ENCODE measurements around the gene TBC1D2B.
"Not testable (repeated sequence)": the region's sequence is repeated elsewhere in the genome, so short reads cannot be mapped to it uniquely, and the experiment has no call there.

TBC1D2B gene

DNA sequence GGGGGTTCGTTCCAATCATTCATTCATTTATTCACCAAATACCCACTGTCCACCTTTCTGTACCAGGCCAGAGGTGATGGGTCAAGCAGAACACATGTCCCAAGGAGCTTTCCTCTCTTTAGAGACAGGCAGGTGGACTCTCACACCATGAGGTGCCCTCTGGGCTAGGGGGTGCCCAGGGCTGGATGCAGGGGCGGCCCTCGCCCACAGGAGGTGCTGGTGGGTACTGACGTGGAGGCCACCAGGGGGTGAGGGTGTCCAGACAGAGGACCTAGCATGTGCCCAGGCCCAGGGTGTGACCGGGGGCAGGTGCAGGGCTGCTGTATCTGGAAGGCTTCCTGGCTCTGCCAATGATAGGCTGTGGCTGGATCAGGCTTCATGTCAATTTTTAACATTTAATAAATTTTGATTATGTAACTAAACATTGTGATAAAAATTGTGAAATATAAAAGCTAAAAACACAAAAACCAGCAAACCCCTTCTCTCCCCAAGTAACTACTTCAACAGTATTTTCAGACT, 124.5 kb downstream of the TBC1D2B start:
- TF ChIP-seq, protein P1, sequence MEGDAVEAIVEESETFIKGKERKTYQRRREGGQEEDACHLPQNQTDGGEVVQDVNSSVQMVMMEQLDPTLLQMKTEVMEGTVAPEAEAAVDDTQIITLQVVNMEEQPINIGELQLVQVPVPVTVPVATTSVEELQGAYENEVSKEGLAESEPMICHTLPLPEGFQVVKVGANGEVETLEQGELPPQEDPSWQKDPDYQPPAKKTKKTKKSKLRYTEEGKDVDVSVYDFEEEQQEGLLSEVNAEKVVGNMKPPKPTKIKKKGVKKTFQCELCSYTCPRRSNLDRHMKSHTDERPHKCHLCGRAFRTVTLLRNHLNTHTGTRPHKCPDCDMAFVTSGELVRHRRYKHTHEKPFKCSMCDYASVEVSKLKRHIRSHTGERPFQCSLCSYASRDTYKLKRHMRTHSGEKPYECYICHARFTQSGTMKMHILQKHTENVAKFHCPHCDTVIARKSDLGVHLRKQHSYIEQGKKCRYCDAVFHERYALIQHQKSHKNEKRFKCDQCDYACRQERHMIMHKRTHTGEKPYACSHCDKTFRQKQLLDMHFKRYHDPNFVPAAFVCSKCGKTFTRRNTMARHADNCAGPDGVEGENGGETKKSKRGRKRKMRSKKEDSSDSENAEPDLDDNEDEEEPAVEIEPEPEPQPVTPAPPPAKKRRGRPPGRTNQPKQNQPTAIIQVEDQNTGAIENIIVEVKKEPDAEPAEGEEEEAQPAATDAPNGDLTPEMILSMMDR (IDR thresholded peaks at IDR 0.05; ENCODE audit: insufficient read depth, low read length, missing control alignments): peak; percentile 10
- POLR2A ChIA-PET; CTCF ChIA-PET; H3K4me3 ChIP-seq (ENCODE audit: low read depth, low read length); DNase-seq (ENCODE audit: low read depth, low spot score): not testable (repeated sequence)

DNA sequence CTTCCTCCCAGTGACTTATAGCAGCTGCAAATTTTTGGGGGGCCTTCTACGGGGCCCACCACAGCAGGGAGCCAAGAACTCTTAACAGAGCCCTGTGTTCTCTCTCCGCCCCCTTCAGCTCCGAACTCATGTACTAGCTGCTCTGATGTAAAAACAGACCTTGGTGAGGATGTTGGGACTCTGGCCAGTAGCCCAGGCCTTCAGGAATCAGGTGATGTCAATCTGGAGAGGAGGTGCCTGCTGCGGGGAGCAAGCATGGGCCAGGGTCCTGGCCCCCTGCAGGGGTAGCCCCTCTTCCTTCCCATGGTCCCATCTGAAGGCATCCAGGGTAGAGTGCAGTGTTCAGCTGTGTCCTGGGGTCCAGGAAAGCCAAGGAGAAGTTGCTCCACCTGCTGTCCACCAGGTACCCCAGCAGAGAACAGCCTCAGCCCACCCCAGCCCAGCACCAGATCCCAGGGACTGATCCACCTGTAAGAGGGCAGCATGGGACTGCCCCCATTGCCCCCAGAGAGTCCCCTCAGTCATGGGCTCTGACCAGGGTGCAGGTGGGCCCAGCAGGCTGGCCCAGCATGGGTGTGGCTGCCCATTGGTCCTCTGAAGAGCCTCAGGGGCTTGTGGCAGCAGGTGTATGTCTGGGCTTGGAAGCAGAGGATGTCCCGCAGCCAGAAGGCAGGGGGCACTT, 126.3 kb downstream of the TBC1D2B start:
- H3K4me3 ChIP-seq (ENCODE audit: low read depth, low read length); CTCF ChIA-PET; POLR2A ChIA-PET; DNase-seq (ENCODE audit: low read depth, low spot score): not testable (repeated sequence)

DNA sequence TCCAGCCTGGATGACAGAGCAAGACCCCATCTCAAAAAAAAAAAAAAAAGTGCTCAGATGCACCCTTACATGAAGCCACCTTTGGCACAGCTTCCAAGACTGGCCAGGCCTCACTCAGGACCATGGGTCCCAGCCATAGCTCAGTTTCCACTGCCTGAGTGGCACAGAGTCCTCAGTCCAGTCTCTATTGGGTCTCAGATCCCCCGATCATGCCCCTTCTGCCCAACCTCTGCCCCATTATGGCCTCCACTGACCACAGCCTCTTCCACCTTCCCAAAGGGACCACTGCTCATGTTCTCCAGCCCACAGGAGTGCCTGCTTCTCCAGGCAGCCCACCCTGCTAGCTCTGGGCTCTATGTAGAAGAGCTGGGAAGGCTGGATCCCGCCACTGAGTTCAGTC, 127.0 kb downstream of the TBC1D2B start:
- CTCF ChIA-PET; H3K4me3 ChIP-seq (ENCODE audit: low read depth, low read length); POLR2A ChIA-PET; DNase-seq (ENCODE audit: low read depth, low spot score): not testable (repeated sequence)

DNA sequence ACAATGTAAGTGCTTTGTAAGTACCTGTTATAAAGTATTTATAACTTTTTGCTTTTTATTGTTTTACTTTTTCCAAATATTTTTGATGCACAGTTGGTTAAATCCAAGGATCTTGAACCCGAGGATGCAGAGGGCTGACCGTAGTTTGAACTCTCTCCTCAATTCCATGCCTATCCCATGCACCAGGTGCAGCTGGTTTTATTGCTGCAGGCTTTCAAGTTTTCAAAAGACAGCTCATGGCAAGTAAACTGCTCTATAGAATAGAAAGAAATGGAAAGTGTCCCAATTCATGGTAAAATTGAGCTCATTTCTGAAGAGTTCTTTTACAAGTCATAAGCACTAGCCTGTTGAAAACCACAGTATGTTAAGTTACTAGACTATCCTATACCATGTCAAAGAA, 131.9 kb downstream of the TBC1D2B start:
- TF ChIP-seq, protein P1 (IDR thresholded peaks at IDR 0.05; ENCODE audit: insufficient read depth, low read length, missing control alignments): no peak
- no peak overlapping the region for H3K4me3 ChIP-seq (ENCODE audit: low read depth, low read length)
- no peak for DNase-seq (ENCODE audit: low read depth, low spot score)
- ChIA-PET POLR2A (no interaction called here), CTCF (interaction anchor here (0.8 to 2.6 kb wide), 2 partner anchors 14 to 163 kb away, joined by 3 to 7 read pairs; no protein-coding TSS in a partner anchor)

Data from AG04449 (cell line).